Fibroblast of lung (primary cell): ENCODE measurements around the gene RTN1. TPM values are rescaled to one million over a fixed set of nuclear protein-coding genes. Genes with fewer than 3 reads are reported as not detected.
A peak's percentile ranks its signal among the peaks of the same experiment; 100 is the strongest.

Source experiments
- DNase-seq, 2 donors: peaks; one replicate each; pipeline versions ENCODE4 v3.0.0 to v3.0.0-alpha.2; 2010; ENCODE audit warnings: low read depth in 2 of 2
- H2AFZ ChIP-seq: 2 replicates; pipeline ENCODE4 v1.5.1; 2012; ENCODE audit warnings: low read length, control low read depth, inconsistent platforms
- H3K27ac ChIP-seq: 2 replicates; pipeline ENCODE4 v1.5.1; 2011; ENCODE audit warnings: low read length, control low read depth; ENCODE audit not compliant: insufficient read depth
- H3K27me3 ChIP-seq: 2 replicates; pipeline ENCODE4 v1.5.1; 2011; ENCODE audit warnings: mild to moderate bottlenecking, low read length; ENCODE audit not compliant: control insufficient read depth, insufficient read depth
- H3K36me3 ChIP-seq: 2 replicates; pipeline ENCODE4 v1.5.1; 2011; ENCODE audit warnings: low read length; ENCODE audit not compliant: control insufficient read depth, insufficient read depth
- H3K4me1 ChIP-seq: 2 replicates; pipeline ENCODE4 v1.5.1; 2011; ENCODE audit warnings: low read length; ENCODE audit not compliant: control insufficient read depth, insufficient read depth; ENCODE audit errors: extremely low read depth
- H3K4me2 ChIP-seq: 2 replicates; pipeline ENCODE4 v1.5.1; 2011; ENCODE audit warnings: low read length, control low read depth; ENCODE audit not compliant: insufficient read depth; ENCODE audit errors: extremely low read depth
- H3K4me3 ChIP-seq, 4 experiments: fragments of 200-600 bp in 1 of 4; sonication (generic) in 1 of 4; replicated peaks in 1 of 4; 2 replicates each; pipeline ENCODE4 v1.5.1; 2011 to 2016; ENCODE audit warnings: low read length in 4 of 4, low read depth in 3 of 4, mild to moderate bottlenecking in 3 of 4, control low read depth in 2 of 4, inconsistent platforms in 1 of 4, mixed read lengths in 1 of 4; ENCODE audit not compliant: insufficient read depth in 1 of 4; ENCODE audit errors: control extremely low read depth in 1 of 4
- H3K79me2 ChIP-seq: 2 replicates; pipeline ENCODE4 v1.5.1; 2012; ENCODE audit warnings: mild to moderate bottlenecking, low read length, inconsistent platforms; ENCODE audit not compliant: control insufficient read depth, insufficient read depth
- H3K9ac ChIP-seq: 2 replicates; pipeline ENCODE4 v1.5.1; 2011; ENCODE audit warnings: mild to moderate bottlenecking, low read length, control low read depth; ENCODE audit not compliant: insufficient read depth
- H3K9me3 ChIP-seq: 2 replicates; pipeline ENCODE4 v1.5.1; 2012; ENCODE audit warnings: low read depth, low read length; ENCODE audit not compliant: control insufficient read depth, insufficient read depth
- H4K20me1 ChIP-seq: 2 replicates; pipeline ENCODE4 v1.5.1; 2011; ENCODE audit warnings: low read length; ENCODE audit not compliant: control insufficient read depth, insufficient read depth; ENCODE audit errors: extremely low read depth
- CTCF ChIP-seq, 2 donors: IDR thresholded peaks in 1 of 2; conservative IDR thresholded peaks in 1 of 2; 1 replicate in 1 of 2; 2 replicates in 1 of 2; pipeline ENCODE4 v1.5.1; 2011 to 2012; ENCODE audit warnings: low read length in 2 of 2, control low read depth in 1 of 2, inconsistent platforms in 1 of 2, low read depth in 1 of 2, mild to moderate bottlenecking in 1 of 2
- EZH2 ChIP-seq: IDR thresholded peaks from 2 replicates; pipeline ENCODE4 v1.5.1; 2012; ENCODE audit warnings: low read length, control low read depth, mild to moderate bottlenecking; ENCODE audit errors: missing control alignments
- polyA plus RNA-seq, 2 donors: library from polyadenylated mRNA; depleted of rRNA in 1 of 2; stranded (reverse) in 1 of 2; unstranded in 1 of 2; fragments of >200 nt; gene quantifications; 2 replicates each; pipeline ENCODE4 v1.2.1, GENCODE V29; 2011 to 2012; ENCODE audit warnings: missing spikeins in 1 of 2
- total RNA-seq: library from RNA; depleted of rRNA; stranded (reverse); fragments of >200 nt; gene quantifications from 2 replicates; pipeline ENCODE4 v1.2.1, GENCODE V29; 2014

The RTN1 gene
- total and polyA plus RNA-seq, 2 donors (not counting 1 experiment from before 2014, with no cell fraction given): 0.17 to 0.92 TPM

GRCh38 chr14:59690426-59690825 lies 180.2 kb downstream of the RTN1 start:
- Histone ChIP-seq H3K79me2 (no peaks in the 10 kb centered on the region), H3K4me2 (no peak overlapping the region), H3K9me3 (no peaks in the 10 kb centered on the region), H3K27ac (no peak overlapping the region), H3K27me3 (no peaks in the 10 kb centered on the region), H4K20me1 (no peaks in the 10 kb centered on the region), H2AFZ (no peak overlapping the region), H3K4me1 (no peaks in the 10 kb centered on the region), H3K9ac (no peak overlapping the region), H3K4me3 (no peak overlapping the region), H3K36me3 (no peaks in the 10 kb centered on the region)
- no peak for TF ChIP-seq CTCF (conservative IDR thresholded peaks at IDR 0.05 in 1 of 2, IDR thresholded peaks at IDR 0.05 in 1 of 2; ENCODE audit: low read depth in 1 of 2, low read length in 2 of 2)
- no peak for TF ChIP-seq EZH2
- DNase-seq: no peak

- no peaks in the 10 kb centered on the region for H3K27me3 ChIP-seq
Measured at GRCh38 chr14:59688224-59689170, 182.1 kb downstream of the RTN1 start.

More at GRCh38 chr14:59688224-59689170, 182.1 kb downstream of the RTN1 start:
- Histone ChIP-seq H3K4me3 (no peak overlapping the region), H3K36me3 (no peaks in the 10 kb centered on the region), H4K20me1 (no peaks in the 10 kb centered on the region), H3K9ac (no peak overlapping the region), H3K27ac (no peak overlapping the region), H3K4me2 (no peak overlapping the region), H3K79me2 (no peaks in the 10 kb centered on the region), H3K9me3 (no peaks in the 10 kb centered on the region), H3K4me1 (no peaks in the 10 kb centered on the region), H2AFZ (no peak overlapping the region)
- DNase-seq: peak; percentile 37 to 39
- TF ChIP-seq EZH2 (no peak), CTCF (conservative IDR thresholded peaks at IDR 0.05 in 1 of 2, IDR thresholded peaks at IDR 0.05 in 1 of 2; ENCODE audit: low read depth in 1 of 2, low read length in 2 of 2) (peak; percentile 69 to 75)
